CD4-positive, alpha-beta T cell (primary cell): ENCODE results near the gene PRCP. TPM values are rescaled to one million over a fixed set of nuclear protein-coding genes. Genes with fewer than 3 reads are reported as not detected.

ENCODE experiments used
- ATAC-seq: fragments of 200-7000 bp; cut with Tn5 transposase; one replicate; pipeline ENCODE4 v1.10.0; 2022; ENCODE audit warnings: mild to moderate bottlenecking; ENCODE audit not compliant: poor library complexity
- CTCF ChIA-PET: fragments of 350-600 bp; sonication (Branson Sonifier 250); formaldehyde crosslinking; loops from one replicate; lab custom pipeline; 2021; ENCODE audit warnings: antibody characterized with exemption, inconsistent platforms; lab: Charles Lee
- POLR2A ChIA-PET: fragments of 350-600 bp; sonication (Branson Sonifier 250); formaldehyde crosslinking; loops from one replicate; lab custom pipeline; 2021; ENCODE audit warnings: antibody characterized with exemption, inconsistent platforms; lab: Charles Lee
- DNase-seq, 14 experiments: peaks; one replicate each; pipeline ENCODE4 v3.0.0-alpha.2; 2013 to 2020; ENCODE audit warnings: mixed read lengths in 2 of 14
- H3K27ac ChIP-seq, 2 donors: one replicate each; pipeline versions ENCODE4 v1.5.1 to v1.7.0; 2013; ENCODE audit warnings: low read length in 2 of 2, low read depth in 1 of 2, mild to moderate bottlenecking in 1 of 2
- H3K27me3 ChIP-seq, 2 experiments: 1 replicate in 1 of 2; 2 replicates in 1 of 2; pipeline versions ENCODE4 v1.6.1 to v1.7.0; 2013; ENCODE audit warnings: low read length in 2 of 2, control low read depth in 1 of 2, mild to moderate bottlenecking in 1 of 2, moderate library complexity in 1 of 2; ENCODE audit not compliant: insufficient read depth in 2 of 2, control insufficient read depth in 1 of 2
- H3K36me3 ChIP-seq: one replicate; pipeline ENCODE4 v1.6.1; 2013; ENCODE audit warnings: low read length, control low read depth; ENCODE audit not compliant: insufficient read depth
- H3K4me1 ChIP-seq: one replicate; pipeline ENCODE4 v1.6.1; 2013; ENCODE audit warnings: low read length, control low read depth; ENCODE audit not compliant: insufficient read depth
- H3K4me3 ChIP-seq: one replicate; pipeline ENCODE4 v1.5.1; 2013; ENCODE audit warnings: mild to moderate bottlenecking, low read length, moderate library complexity
- H3K9me3 ChIP-seq, 2 experiments: 1 replicate in 1 of 2; 2 replicates in 1 of 2; pipeline versions ENCODE4 v1.6.1 to v1.7.0; 2013; ENCODE audit warnings: low read length in 2 of 2, mild to moderate bottlenecking in 2 of 2, control low read depth in 1 of 2, moderate library complexity in 1 of 2; ENCODE audit not compliant: control insufficient read depth in 1 of 2, insufficient read depth in 1 of 2
- H3K27ac Mint-ChIP-seq: one replicate; pipeline ENCODE4 v1.8.0; 2020; ENCODE audit warnings: mixed read lengths
- H3K27me3 Mint-ChIP-seq: one replicate; pipeline ENCODE4 v1.8.0; 2021; ENCODE audit warnings: mixed read lengths
- H3K36me3 Mint-ChIP-seq: one replicate; pipeline ENCODE4 v1.8.0; 2021; ENCODE audit warnings: low read depth, mixed read lengths
- H3K4me1 Mint-ChIP-seq: one replicate; pipeline ENCODE4 v1.8.0; 2021; ENCODE audit warnings: low read depth, mixed read lengths
- H3K4me3 Mint-ChIP-seq: one replicate; pipeline ENCODE4 v1.8.0; 2020; ENCODE audit warnings: mild to moderate bottlenecking, mixed read lengths
- H3K9me3 Mint-ChIP-seq: one replicate; pipeline ENCODE4 v1.8.0; 2020; ENCODE audit warnings: mixed read lengths
- CTCF ChIP-seq: fragments of 200-600 bp; IDR thresholded peaks from one replicate; pipeline ENCODE4 v1.8.0; 2022; ENCODE audit warnings: antibody characterized with exemption, mild to moderate bottlenecking
- intact Hi-C, 2 experiments: fragments of 100-400 bp; cut with DNase I in 1 of 2; cut with micrococcal nuclease in 1 of 2; formaldehyde crosslinking; loops; one replicate each; pipeline versions ENCODE4 v1.15.1 to v1.9.0; 2023 to 2025; cut with DNase I, micrococcal nuclease
- total RNA-seq, 174 experiments: library from RNA in 2 of 174; stranded (reverse) in 2 of 174; gene quantifications; one replicate each; pipeline ENCODE4 v1.2.3 and lab custom pipeline; 2021 to 2026

The PRCP gene
- total RNA-seq, 2 experiments from 2014 or later = 13.7 to 16.0 TPM

- no peaks in the 10 kb centered on the region for H3K4me1 ChIP-seq
- H3K4me3 ChIP-seq = peak overlapping the region; percentile 11
- H3K9me3 ChIP-seq = no peaks in the 10 kb centered on the region
- TF ChIP-seq CTCF = no peak
- no peak for ATAC-seq
- peaks cover 10% of the 10 kb centered on the region for H3K4me1 Mint-ChIP-seq
- DNase-seq = peak in 1 of 14 experiments; percentile 25
- ChIA-PET CTCF (no interaction called here), POLR2A (interaction anchor here (1.5 kb wide), 1 partner anchor 11 kb away, joined by 4 read pairs; the partner anchor contains the start of gene PRCP)
- peaks cover 4% of the 10 kb centered on the region for H3K36me3 Mint-ChIP-seq
- no peaks in the 10 kb centered on the region for H3K27me3 Mint-ChIP-seq
- intact Hi-C loops = no loop called here
- no peak overlapping the region for H3K4me3 Mint-ChIP-seq
- H3K36me3 ChIP-seq = no peaks in the 10 kb centered on the region
- H3K9me3 Mint-ChIP-seq = no peaks in the 10 kb centered on the region
- no peak overlapping the region for H3K27ac ChIP-seq
- no peak overlapping the region for H3K27ac Mint-ChIP-seq
- H3K27me3 ChIP-seq = no peaks in the 10 kb centered on the region
Observed at GRCh38 chr11:82889133-82890001, 10.9 kb downstream of the PRCP start.

- Mint-ChIP-seq H3K4me1 (peaks cover 10% of the 10 kb centered on the region), H3K27me3 (no peaks in the 10 kb centered on the region), H3K27ac (no peak overlapping the region), H3K9me3 (no peaks in the 10 kb centered on the region), H3K4me3 (no peak overlapping the region), H3K36me3 (peaks cover 29% of the 10 kb centered on the region)
- intact Hi-C loops = no loop called here
- Histone ChIP-seq H3K27ac (no peak overlapping the region), H3K27me3 (no peaks in the 10 kb centered on the region), H3K9me3 (peaks cover 0 to 7% of the 10 kb centered on the region in 2 experiments), H3K4me1 (no peaks in the 10 kb centered on the region), H3K4me3 (no peak overlapping the region), H3K36me3 (no peaks in the 10 kb centered on the region)
- ChIA-PET POLR2A (no interaction called here), CTCF (no interaction called here)
- no peak for TF ChIP-seq CTCF
- DNase-seq (no peak), ATAC-seq (no peak)
Observed at GRCh38 chr11:82883853-82884252, 16.4 kb downstream of the PRCP start.

GRCh38 chr11:82874646-82875523 lies 25.3 kb downstream of the PRCP start:
- Mint-ChIP-seq H3K4me3 (no peak overlapping the region), H3K27ac (no peak overlapping the region), H3K27me3 (no peaks in the 10 kb centered on the region), H3K4me1 (peaks cover 37% of the 10 kb centered on the region), H3K9me3 (peaks cover 2% of the 10 kb centered on the region), H3K36me3 (peaks cover 26% of the 10 kb centered on the region)
- ChIA-PET POLR2A (interaction anchor here (4.1 kb wide), 1 partner anchor 26 kb away, joined by 28 read pairs; the partner anchor contains the start of genes DDIAS and PRCP), CTCF (interaction anchor here (1.3 kb wide), 1 partner anchor 8 kb away, joined by 3 read pairs; no protein-coding TSS in a partner anchor)
- DNase-seq = no peak
- H3K27me3 ChIP-seq = no peaks in the 10 kb centered on the region
- peaks cover 0 to 7% of the 10 kb centered on the region in 2 experiments for H3K9me3 ChIP-seq
- H3K4me3 ChIP-seq = no peak overlapping the region
- intact Hi-C loops = no loop called here
- H3K27ac ChIP-seq = no peak overlapping the region
- ATAC-seq = no peak
- peaks cover 5% of the 10 kb centered on the region for H3K4me1 ChIP-seq
- no peaks in the 10 kb centered on the region for H3K36me3 ChIP-seq
- no peak for TF ChIP-seq CTCF
